GM18505 (cell line): Measurements from ENCODE around the gene TNFSF11.

Experiments used
- ATAC-seq: cut with Tn5 transposase; IDR thresholded peaks from one replicate; pipeline ENCODE4 v1.9.1; 2021; ENCODE audit not compliant: unreplicated experiment
- POLR2A ChIP-seq: IDR thresholded peaks from 4 replicates; pipeline ENCODE4 v1.6.1; 2011; ENCODE audit warnings: borderline replicate concordance; ENCODE audit not compliant: insufficient read depth, insufficient read length; ENCODE audit errors: extremely low read depth

Gene TNFSF11

GRCh38 chr13:42649141-42649540, 75.2 kb downstream of the TNFSF11 start:
- no peak for TF ChIP-seq POLR2A
- no peak for ATAC-seq

- no peak for TF ChIP-seq POLR2A
- ATAC-seq: no peak
Measured at GRCh38 chr13:42649831-42650230, 75.9 kb downstream of the TNFSF11 start.

GRCh38 chr13:42650506-42650905, 76.6 kb downstream of the TNFSF11 start:
- TF ChIP-seq POLR2A: no peak
- no peak for ATAC-seq

DNA sequence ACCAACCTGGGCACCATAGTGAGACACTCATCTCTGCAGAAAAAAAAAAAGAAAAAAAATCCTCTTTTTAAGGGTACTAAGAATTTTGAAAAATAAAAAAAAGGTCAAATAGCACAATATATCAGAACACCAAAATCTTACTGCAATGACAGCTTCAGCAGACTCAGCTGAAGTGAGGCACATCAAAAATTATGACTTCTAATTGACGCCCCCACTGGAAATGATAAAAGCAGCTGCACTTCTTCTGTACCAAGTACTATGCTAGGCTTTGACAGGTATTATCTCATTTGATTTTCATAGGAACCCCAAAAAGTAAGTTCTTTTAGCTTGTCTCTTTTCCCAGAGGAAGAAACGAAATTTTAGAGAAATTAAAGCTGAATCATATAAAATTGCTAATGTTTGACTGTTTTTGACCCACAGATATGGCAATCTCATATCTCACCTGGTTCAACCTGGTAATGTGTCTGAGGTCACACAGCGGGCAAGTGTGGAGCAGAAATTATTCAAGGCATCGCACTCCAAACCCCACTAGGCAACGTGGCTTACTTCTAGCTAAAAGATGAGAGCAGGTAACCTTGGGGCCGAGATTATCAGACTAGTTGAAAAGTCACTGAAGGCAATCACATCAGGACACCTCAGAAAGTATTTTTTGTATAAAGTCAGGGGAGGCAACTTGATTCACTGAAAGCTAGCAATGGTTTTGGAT, 78.1 kb downstream of the TNFSF11 start:
- no peak for TF ChIP-seq POLR2A
- no peak for ATAC-seq

- TF ChIP-seq POLR2A: no peak
- ATAC-seq: no peak
Measured at GRCh38 chr13:42652642-42653415, 78.9 kb downstream of the TNFSF11 start.

GRCh38 chr13:42653679-42654078, 79.7 kb downstream of the TNFSF11 start:
- no peak for TF ChIP-seq POLR2A
- ATAC-seq: no peak

DNA sequence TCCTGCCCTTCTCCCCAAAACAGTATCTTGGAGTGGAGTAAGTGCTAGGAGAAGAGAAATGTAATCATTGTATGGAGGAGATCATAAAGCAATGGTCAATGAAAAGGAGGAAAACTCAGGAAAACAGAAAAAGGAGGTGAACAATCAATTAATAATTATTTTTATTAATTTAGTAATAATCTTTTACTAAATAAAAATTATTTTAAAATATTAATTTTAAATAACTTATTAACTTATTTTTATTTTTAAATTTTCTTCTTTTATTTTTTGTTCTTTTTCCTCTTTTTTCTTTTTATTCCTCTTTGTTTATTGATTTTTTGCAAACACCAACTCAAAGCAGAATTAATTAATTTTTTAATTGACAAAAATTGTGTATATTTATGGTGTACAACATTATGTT, 80.3 kb downstream of the TNFSF11 start:
- TF ChIP-seq POLR2A: no peak
- ATAC-seq: no peak

- TF ChIP-seq POLR2A: no peak
- ATAC-seq: no peak
Measured at GRCh38 chr13:42654722-42655121, 80.8 kb downstream of the TNFSF11 start.

GRCh38 chr13:42656161-42656560, 82.2 kb downstream of the TNFSF11 start:
- TF ChIP-seq POLR2A: no peak
- no peak for ATAC-seq

DNA sequence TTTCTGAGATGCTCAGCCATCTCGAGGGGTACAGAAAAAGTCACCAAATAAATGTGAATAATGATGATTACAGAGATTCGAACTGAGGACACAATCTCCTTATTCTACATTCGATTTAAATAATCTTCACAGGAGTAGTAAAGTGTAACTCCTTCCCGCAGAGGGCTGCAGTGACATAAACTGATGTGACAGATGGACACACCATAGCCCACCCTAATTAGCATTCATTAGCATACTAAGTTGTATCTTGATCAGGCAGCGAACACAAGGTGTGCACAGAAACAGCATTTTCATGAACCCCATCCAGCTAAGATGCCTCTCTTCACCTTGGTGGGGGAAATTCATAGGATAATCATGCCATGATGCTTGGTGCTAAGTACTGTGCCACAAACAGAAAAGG, 83.0 kb downstream of the TNFSF11 start:
- no peak for TF ChIP-seq POLR2A
- ATAC-seq: no peak
